ENCODE measurements around the gene MORN4.
"Not testable (repeated sequence)": the region's sequence is repeated elsewhere in the genome, so short reads cannot be mapped to it uniquely, and the experiment has no call there.

The MORN4 gene

DNA sequence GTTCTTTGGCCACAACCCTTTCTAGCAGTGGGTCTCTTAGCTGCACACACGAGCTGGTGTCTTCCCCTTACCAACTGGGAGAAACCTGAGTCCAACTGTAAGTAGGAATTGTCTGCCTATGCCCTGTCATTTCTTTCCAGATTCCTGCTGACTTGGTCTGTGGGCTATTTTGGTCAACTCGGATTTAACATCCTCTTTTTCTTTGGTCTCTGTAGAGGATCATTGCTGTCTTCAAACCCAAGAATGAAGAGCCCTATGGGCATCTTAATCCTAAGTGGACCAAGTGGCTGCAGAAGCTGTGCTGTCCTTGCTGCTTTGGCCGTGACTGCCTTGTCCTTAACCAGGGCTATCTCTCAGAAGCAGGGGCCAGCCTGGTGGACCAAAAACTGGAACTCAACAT is 17.4 kb upstream of the MORN4 start:
- TF ChIP-seq, protein P1, sequence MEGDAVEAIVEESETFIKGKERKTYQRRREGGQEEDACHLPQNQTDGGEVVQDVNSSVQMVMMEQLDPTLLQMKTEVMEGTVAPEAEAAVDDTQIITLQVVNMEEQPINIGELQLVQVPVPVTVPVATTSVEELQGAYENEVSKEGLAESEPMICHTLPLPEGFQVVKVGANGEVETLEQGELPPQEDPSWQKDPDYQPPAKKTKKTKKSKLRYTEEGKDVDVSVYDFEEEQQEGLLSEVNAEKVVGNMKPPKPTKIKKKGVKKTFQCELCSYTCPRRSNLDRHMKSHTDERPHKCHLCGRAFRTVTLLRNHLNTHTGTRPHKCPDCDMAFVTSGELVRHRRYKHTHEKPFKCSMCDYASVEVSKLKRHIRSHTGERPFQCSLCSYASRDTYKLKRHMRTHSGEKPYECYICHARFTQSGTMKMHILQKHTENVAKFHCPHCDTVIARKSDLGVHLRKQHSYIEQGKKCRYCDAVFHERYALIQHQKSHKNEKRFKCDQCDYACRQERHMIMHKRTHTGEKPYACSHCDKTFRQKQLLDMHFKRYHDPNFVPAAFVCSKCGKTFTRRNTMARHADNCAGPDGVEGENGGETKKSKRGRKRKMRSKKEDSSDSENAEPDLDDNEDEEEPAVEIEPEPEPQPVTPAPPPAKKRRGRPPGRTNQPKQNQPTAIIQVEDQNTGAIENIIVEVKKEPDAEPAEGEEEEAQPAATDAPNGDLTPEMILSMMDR (conservative IDR thresholded peaks at IDR 0.05; ENCODE audit: low read depth, low read length) = no peak
- H3K4me3 ChIP-seq (ENCODE audit: low read depth, low read length) = no peak overlapping the region
- no peak for DNase-seq (ENCODE audit: low read depth)

DNA sequence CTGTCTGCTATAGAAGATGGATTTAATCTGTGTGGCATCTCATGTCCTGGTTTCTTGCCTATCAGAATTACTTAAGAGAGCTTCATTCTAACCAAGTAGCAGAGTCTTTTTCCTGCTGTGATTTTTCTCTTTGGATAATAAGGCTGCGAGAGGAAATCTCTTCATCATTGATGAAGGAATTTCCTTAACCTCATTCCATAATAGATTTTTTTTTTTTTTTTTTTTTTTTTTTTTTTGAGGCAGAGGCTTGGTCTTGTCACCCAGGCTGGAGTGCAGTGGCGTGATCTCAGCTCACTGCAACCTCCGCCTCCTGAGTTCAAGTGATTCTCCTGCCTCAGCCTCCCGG is 16.1 kb upstream of the MORN4 start:
- DNase-seq (ENCODE audit: low read depth); H3K4me3 ChIP-seq (ENCODE audit: low read depth, low read length): not testable (repeated sequence)

DNA sequence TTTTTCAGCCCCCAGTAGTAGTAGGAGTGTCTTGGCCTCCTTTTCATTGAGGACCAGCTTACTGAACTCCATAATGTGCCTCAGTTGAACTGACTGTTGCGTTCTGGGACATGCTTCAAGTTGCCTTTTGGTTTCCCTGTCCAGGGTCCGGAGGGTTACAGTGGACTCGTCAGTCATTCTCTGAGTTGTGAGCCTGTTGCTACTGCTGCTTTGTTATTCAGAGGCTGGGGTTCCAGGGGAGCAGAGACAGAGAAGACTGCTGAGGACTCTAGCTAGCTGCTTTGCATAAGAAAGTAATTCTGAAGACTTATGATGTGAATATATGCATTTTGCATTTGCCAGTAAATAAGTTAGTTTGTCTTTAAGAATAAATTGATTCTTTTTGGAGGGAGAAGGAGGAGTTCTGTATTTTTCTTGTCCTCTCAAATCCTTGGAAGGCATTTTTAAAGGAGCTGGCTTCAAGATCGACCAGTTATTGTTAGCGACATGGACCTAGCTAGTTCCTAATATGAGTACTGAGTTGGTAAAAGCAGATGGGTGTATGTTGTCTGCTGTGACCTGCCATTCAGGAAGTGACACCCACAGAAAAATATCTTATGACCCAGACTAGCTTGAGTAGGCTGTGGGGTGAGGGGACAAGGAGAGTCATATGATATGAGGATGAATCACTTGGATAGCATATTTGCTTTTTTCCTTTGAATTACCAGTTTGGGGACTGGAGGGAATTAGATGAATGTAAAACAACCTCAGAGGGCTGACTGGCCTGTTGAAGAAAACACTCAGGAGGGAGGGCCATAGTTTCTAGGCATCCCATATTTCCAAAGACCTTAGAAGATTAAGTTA is 15.5 kb upstream of the MORN4 start:
- peak; percentile 92 for DNase-seq (ENCODE audit: low read depth)
- H3K4me3 ChIP-seq (ENCODE audit: low read depth, low read length) = no peak overlapping the region

DNA sequence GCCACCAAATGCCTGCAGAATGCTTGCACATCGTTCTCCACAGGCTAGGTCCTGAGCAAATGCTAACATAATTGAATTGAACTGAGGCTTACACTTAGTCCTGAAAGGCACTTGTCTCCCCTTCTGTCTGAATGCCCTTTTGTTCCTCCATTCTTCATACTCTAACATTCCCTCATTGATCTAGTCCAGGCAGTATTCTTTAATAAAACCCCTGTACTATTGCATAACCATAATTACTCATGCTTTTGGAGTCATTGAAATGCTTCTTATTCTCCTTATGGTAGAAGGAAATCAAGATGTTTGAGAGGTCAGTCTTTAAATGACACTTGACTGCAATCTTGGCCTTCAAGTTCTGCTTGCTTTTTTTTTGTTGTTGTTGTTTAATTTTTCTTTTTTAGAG is 14.3 kb upstream of the MORN4 start:
- H3K4me3 ChIP-seq (ENCODE audit: low read depth, low read length) = no peak overlapping the region
- peak; percentile 70 for DNase-seq (ENCODE audit: low read depth)
- TF ChIP-seq, protein P1 (conservative IDR thresholded peaks at IDR 0.05; ENCODE audit: low read depth, low read length) = no peak

More for the DNA sequence above, 15.5 kb upstream of the MORN4 start:
- TF ChIP-seq, protein P1 (conservative IDR thresholded peaks at IDR 0.05; ENCODE audit: low read depth, low read length) = no peak

DNA sequence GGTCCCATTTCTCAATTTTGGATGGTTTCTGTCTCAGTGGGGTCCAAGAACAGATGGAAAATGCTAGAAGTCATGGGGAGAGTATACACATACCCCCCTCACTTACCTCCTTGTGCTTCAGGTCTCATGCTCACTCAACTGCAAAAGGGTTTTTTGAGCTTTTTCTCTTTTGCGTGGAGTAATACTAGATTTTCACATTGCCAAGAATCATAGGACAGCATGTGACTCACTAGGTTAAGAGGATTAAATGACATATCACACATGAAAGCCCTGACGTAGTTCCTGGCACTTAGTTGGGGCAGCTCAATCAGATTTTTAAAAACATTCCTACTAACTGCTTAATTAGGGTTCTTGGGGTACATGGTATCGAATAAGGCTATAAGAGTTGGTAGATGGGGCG is 11.6 kb upstream of the MORN4 start:
- DNase-seq (ENCODE audit: low read depth) = no peak
- H3K4me3 ChIP-seq (ENCODE audit: low read depth, low read length) = no peak overlapping the region
- TF ChIP-seq, protein P1 (conservative IDR thresholded peaks at IDR 0.05; ENCODE audit: low read depth, low read length) = no peak

DNA sequence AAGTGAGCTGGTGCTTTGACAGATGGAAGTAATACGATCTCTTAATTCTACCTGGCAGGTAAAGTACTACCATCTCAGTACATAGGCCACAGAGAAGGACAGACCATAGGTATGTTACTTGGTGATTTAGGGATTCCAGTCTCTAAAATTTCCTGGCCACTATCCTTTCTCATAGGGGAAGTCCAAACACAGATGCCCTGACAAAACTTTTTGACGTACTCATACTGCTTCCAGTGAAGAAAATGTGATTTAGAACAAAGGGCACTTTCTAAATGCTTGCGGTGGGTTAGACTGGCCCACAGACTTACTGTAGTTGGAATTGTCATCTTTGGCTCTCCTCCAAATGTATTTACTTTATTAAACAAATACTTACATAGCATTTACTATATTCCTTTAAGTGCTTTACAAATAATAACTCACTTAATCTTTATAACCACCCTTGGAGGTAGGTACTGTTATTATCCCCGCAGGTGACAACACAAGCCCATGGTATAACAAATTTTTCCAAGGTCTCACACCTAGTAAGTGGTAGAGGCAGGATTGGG is 10.2 kb upstream of the MORN4 start:
- TF ChIP-seq, protein P1 (conservative IDR thresholded peaks at IDR 0.05; ENCODE audit: low read depth, low read length) = no peak
- DNase-seq (ENCODE audit: low read depth) = no peak
- H3K4me3 ChIP-seq (ENCODE audit: low read depth, low read length) = no peak overlapping the region

DNA sequence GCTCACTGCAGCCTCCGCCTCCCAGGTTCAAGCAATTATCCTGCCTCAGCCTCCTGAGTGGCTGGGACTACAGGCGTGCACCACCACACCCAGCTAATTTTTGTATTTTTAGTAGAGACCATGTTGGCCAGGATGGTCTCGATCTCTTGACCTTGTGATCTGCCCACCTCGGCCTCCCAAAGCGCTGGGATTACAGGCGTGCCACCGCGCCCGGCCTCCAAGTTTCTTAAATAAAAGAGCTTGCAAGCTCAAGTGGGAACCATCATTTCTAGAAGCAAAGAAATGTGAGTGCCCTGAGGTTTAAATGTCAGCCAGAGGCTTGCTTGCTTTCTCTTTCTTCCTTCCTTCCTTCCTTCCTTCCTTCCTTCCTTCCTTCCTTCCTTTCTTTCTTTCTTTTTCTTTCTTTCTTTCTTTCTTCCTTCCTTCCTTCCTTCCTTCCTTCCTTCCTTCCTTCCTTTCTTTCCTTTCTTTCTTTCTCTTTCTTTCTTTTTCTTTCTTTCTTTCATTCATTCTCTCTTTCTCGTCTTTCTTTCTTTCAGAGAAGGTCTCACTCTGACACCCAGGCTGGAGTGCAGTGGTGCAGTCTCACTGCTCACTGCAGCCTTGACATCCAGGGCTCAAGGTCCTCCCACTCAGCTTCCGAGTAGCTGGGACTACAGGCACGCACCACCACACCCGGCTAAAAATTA is 9.3 kb upstream of the MORN4 start:
- not testable (repeated sequence) for DNase-seq (ENCODE audit: low read depth); H3K4me3 ChIP-seq (ENCODE audit: low read depth, low read length)
